HEK293 (cell line): ENCODE measurements around the gene SCLT1.
A peak's percentile ranks its signal among the peaks of the same experiment; 100 is the strongest.

Experiments used
- CTCF ChIA-PET: fragments of 350-600 bp; formaldehyde crosslinking; extraction: SDS; loops from one replicate; lab custom pipeline; 2021; ENCODE audit warnings: antibody characterized with exemption; lab: Yijun Ruan, JAX
- POLR2A ChIA-PET: fragments of 300-600 bp; formaldehyde crosslinking; extraction: SDS; loops from one replicate; lab custom pipeline; 2020; ENCODE audit warnings: antibody characterized with exemption, inconsistent platforms; lab: Yijun Ruan, JAX
- H3K27ac ChIP-seq: fragments of 200-500 bp; sonication (Bioruptor generic); 2 replicates; pipeline ENCODE4 v1.5.1; 2014; ENCODE audit warnings: low read depth, low read length, control low read depth, inconsistent platforms; ENCODE audit errors: extremely low read depth
- H3K36me3 ChIP-seq, 2 experiments: fragments of 200-500 bp in 1 of 2; sonication (Bioruptor generic) in 1 of 2; 1 replicate in 1 of 2; 2 replicates in 1 of 2; pipeline ENCODE4 v1.5.1; 2014 to 2017; ENCODE audit warnings: inconsistent platforms in 2 of 2, low read length in 2 of 2; ENCODE audit not compliant: control insufficient read depth in 2 of 2, insufficient read depth in 1 of 2
- H3K4me1 ChIP-seq: fragments of 200-500 bp; sonication (Bioruptor generic); 2 replicates; pipeline ENCODE4 v1.5.1; 2014; ENCODE audit warnings: mild to moderate bottlenecking, low read length, inconsistent platforms; ENCODE audit not compliant: control insufficient read depth, insufficient read depth
- H3K4me3 ChIP-seq: 2 replicates; pipeline ENCODE4 v1.5.1; 2011; ENCODE audit warnings: low read depth, mild to moderate bottlenecking, control low read depth, low read length, moderate library complexity
- H3K9me3 ChIP-seq: fragments of 200-500 bp; sonication (Bioruptor generic); 2 replicates; pipeline ENCODE4 v1.5.1; 2014; ENCODE audit warnings: low read depth, low read length, inconsistent platforms; ENCODE audit not compliant: control insufficient read depth, insufficient read depth
- BCL11B ChIP-seq: fragments of 450-650 bp; formaldehyde crosslinking; IDR thresholded peaks from 2 replicates; pipeline ENCODE4 v1.5.1; 2016; ENCODE audit warnings: low read depth, missing biosample characterization, missing genetic modification characterization
- EGR2 ChIP-seq: fragments of 450-650 bp; formaldehyde crosslinking; IDR thresholded peaks from 2 replicates; pipeline ENCODE4 v1.5.1; 2016; ENCODE audit warnings: low read depth, missing biosample characterization, missing genetic modification characterization
- GLIS1 ChIP-seq: fragments of 450-650 bp; formaldehyde crosslinking; IDR thresholded peaks from 2 replicates; pipeline ENCODE4 v1.5.1; 2016; ENCODE audit warnings: missing biosample characterization, missing genetic modification characterization
- KLF1 ChIP-seq: fragments of 450-650 bp; formaldehyde crosslinking; IDR thresholded peaks from 2 replicates; pipeline ENCODE4 v1.5.1; 2016; ENCODE audit warnings: missing biosample characterization, missing genetic modification characterization
- MZF1 ChIP-seq: fragments of 450-650 bp; formaldehyde crosslinking; IDR thresholded peaks from 2 replicates; pipeline ENCODE4 v1.5.1; 2017; ENCODE audit warnings: missing biosample characterization, missing genetic modification characterization, borderline replicate concordance
- SETDB1 ChIP-seq: IDR thresholded peaks from one replicate; pipeline ENCODE4 v1.6.1; 2017; ENCODE audit warnings: mild to moderate bottlenecking, low read length, moderate library complexity, mixed read lengths; ENCODE audit not compliant: insufficient read length
- ZBTB44 ChIP-seq: fragments of 450-650 bp; IDR thresholded peaks from 2 replicates; pipeline ENCODE4 v1.5.1; 2018; ENCODE audit warnings: missing biosample characterization, mild to moderate bottlenecking, missing genetic modification characterization
- ZBTB6 ChIP-seq: fragments of 450-650 bp; formaldehyde crosslinking; IDR thresholded peaks from 2 replicates; pipeline ENCODE4 v1.5.1; 2017; ENCODE audit warnings: missing biosample characterization, missing genetic modification characterization
- ZFHX2 ChIP-seq: fragments of 450-650 bp; formaldehyde crosslinking; conservative IDR thresholded peaks from 2 replicates; pipeline ENCODE4 v1.5.1; 2016; ENCODE audit warnings: missing biosample characterization, missing genetic modification characterization
- ZNF121 ChIP-seq: fragments of 450-650 bp; formaldehyde crosslinking; IDR thresholded peaks from 2 replicates; pipeline ENCODE4 v1.5.1; 2016; ENCODE audit warnings: missing biosample characterization, missing genetic modification characterization
- ZNF18 ChIP-seq: fragments of 450-650 bp; formaldehyde crosslinking; IDR thresholded peaks from 2 replicates; pipeline ENCODE4 v1.5.1; 2016; ENCODE audit warnings: missing biosample characterization, missing genetic modification characterization
- ZNF416 ChIP-seq: fragments of 450-650 bp; formaldehyde crosslinking; IDR thresholded peaks from 2 replicates; pipeline ENCODE4 v1.5.1; 2016; ENCODE audit warnings: missing biosample characterization, missing genetic modification characterization
- ZNF548 ChIP-seq: fragments of 450-650 bp; formaldehyde crosslinking; IDR thresholded peaks from 2 replicates; pipeline ENCODE4 v1.5.1; 2016; ENCODE audit warnings: missing biosample characterization, missing genetic modification characterization
- ZNF561 ChIP-seq: fragments of 450-650 bp; IDR thresholded peaks from 2 replicates; pipeline ENCODE4 v1.5.1; 2018; ENCODE audit warnings: missing biosample characterization, missing genetic modification characterization, borderline replicate concordance
- ZNF571 ChIP-seq: fragments of 450-650 bp; formaldehyde crosslinking; IDR thresholded peaks from 2 replicates; pipeline ENCODE4 v1.5.0; 2017; ENCODE audit warnings: missing biosample characterization, missing genetic modification characterization
- ZNF610 ChIP-seq: fragments of 450-650 bp; formaldehyde crosslinking; IDR thresholded peaks from 2 replicates; pipeline ENCODE4 v1.5.1; 2016; ENCODE audit warnings: missing biosample characterization, missing genetic modification characterization, borderline replicate concordance
- ZNF629 ChIP-seq: fragments of 450-650 bp; formaldehyde crosslinking; IDR thresholded peaks from 2 replicates; pipeline ENCODE4 v1.5.1; 2017; ENCODE audit warnings: missing biosample characterization, missing genetic modification characterization
- ZNF654 ChIP-seq: fragments of 450-650 bp; formaldehyde crosslinking; IDR thresholded peaks from 2 replicates; pipeline ENCODE4 v1.5.1; 2016; ENCODE audit warnings: low read depth, missing biosample characterization, missing genetic modification characterization
- ZNF670 ChIP-seq: fragments of 450-650 bp; formaldehyde crosslinking; IDR thresholded peaks from 2 replicates; pipeline ENCODE4 v1.5.1; 2016; ENCODE audit warnings: missing biosample characterization, missing genetic modification characterization, low read depth
- ZNF777 ChIP-seq: fragments of 450-650 bp; formaldehyde crosslinking; IDR thresholded peaks from 2 replicates; pipeline ENCODE4 v1.5.1; 2017; ENCODE audit warnings: missing biosample characterization, missing genetic modification characterization, borderline replicate concordance
- ZNF843 ChIP-seq: fragments of 450-650 bp; formaldehyde crosslinking; IDR thresholded peaks from 2 replicates; pipeline ENCODE4 v1.5.1; 2016; ENCODE audit warnings: missing biosample characterization, missing genetic modification characterization

The SCLT1 gene

DNA sequence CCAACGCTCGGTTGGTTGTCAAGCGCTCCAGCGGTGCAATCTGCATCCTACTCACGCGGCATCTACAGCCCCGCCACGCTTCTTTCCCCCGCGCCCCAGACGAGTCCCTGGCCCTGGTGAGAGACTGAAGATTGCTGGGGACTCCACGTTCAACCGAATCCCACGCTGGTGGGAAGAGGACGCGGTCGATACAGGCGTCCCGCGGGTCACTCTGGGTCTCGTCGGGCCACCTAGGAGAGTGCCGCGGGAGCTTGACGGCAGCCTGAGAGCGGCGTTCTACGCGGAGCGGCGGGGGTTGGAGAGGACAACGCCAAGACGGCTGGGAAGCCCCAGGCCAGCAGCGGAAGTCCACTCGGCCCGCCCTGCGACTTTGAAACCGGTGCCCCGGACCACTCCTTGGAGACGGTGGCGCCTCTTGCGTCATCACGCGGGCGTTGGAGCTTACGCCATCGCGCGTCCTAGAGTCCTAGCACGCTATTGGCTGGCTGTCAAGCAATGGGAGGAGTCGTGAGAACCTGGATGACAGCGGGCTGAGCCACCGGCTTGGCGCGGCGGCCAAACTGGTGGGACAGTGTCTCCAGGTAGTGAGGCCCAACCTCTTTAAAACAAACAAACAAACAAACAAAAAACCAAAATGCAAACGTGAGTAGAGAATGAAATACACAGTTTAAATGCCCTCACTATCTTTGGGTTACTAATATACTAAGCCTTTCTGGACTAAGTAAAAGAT is at the start of gene SCLT1 (continued):
- peak; percentile 50 for TF ChIP-seq KLF1
- TF ChIP-seq ZNF843 (tag by site-specific recombination), result peak; percentile 19; the same call in 1 of the 2 replicates
- no peak for TF ChIP-seq ZNF416 (tag by site-specific recombination)
- TF ChIP-seq BCL11B, result no peak
- no peak for TF ChIP-seq ZNF561 (tag by site-specific recombination)
- TF ChIP-seq ZNF777 (tag by site-specific recombination), result peak; percentile 85; the same call in 1 of the 2 replicates
- TF ChIP-seq ZNF629 (tag by site-specific recombination), result peak; percentile 99
- TF ChIP-seq ZNF18, result no peak
- TF ChIP-seq MZF1, result no peak
- 0 out of 2 replicates have a peak, but pooled peaks have one; percentile 37 for TF ChIP-seq ZBTB6 (tag by site-specific recombination)
- TF ChIP-seq ZNF571 (tag by site-specific recombination), result no peak
- peak; percentile 11; the same call in 1 of the 2 replicates for TF ChIP-seq GLIS1 (tag by site-specific recombination)
- TF ChIP-seq ZNF610 (tag by site-specific recombination), result peak; percentile 78; the same call in 1 of the 2 replicates
- TF ChIP-seq SETDB1, result no peak
- TF ChIP-seq ZNF548 (tag by site-specific recombination), result no peak
- TF ChIP-seq ZNF670 (tag by site-specific recombination), result no peak
- TF ChIP-seq EGR2 (tag by site-specific recombination), result peak; percentile 25; the same call in 1 of the 2 replicates
- 0 out of 2 replicates have a peak, but pooled peaks have one; percentile 35 for TF ChIP-seq ZFHX2 (tag by site-specific recombination)
- TF ChIP-seq, all 188 proteins: peak for 38

- ChIA-PET CTCF (interaction anchor here (0.7 kb wide), 1 partner anchor 621 kb away, joined by 3 read pairs; no protein-coding TSS in a partner anchor), POLR2A (no interaction called here)
- TF ChIP-seq ZNF121 (tag by site-specific recombination) (no peak), ZNF654 (tag by site-specific recombination) (peak; percentile 42), ZBTB44 (tag by site-specific recombination) (no peak)
Observed at GRCh38 chr4:129140521-129140920, 47.2 kb upstream of the SCLT1 start.

More at GRCh38 chr4:129140521-129140920, 47.2 kb upstream of the SCLT1 start:
- Histone ChIP-seq H3K4me1 (no peaks in the 10 kb centered on the region), H3K9me3 (no peaks in the 10 kb centered on the region), H3K36me3 (no peaks in the 10 kb centered on the region), H3K4me3 (no peak overlapping the region), H3K27ac (no peak overlapping the region)
